ELR (cell line): ENCODE measurements around the gene FCRL2.

ENCODE experiments used
- DNase-seq: peaks from one replicate; pipeline ENCODE4 v3.0.0-alpha.2; 2015; ENCODE audit warnings: low read depth

The FCRL2 gene

GRCh38 chr1:157776971-157777391 lies at the start of gene FCRL2:
Gene FCRL2 (minus strand): TSS chr1:157777132. CDS start chr1:157777073, 59 bp downstream.
- no peak for DNase-seq

- no peak for DNase-seq
These were observed 43.4 kb upstream of the FCRL2 start for GRCh38 chr1:157820299-157820698.

- DNase-seq: no peak
These were observed 43.0 kb upstream of the FCRL2 start, which contains the start of gene FCRL1 for GRCh38 chr1:157819896-157820295. Gene FCRL1 (minus strand): TSS chr1:157820120. CDS start chr1:157820037, 83 bp downstream.

- no peak for DNase-seq
These were observed 42.3 kb upstream of the FCRL2 start for GRCh38 chr1:157819215-157819614.

GRCh38 chr1:157813269-157813668 lies 36.3 kb upstream of the FCRL2 start:
- no peak for DNase-seq

GRCh38 chr1:157806431-157807149 lies 29.7 kb upstream of the FCRL2 start:
- no peak for DNase-seq

GRCh38 chr1:157803851-157804250 lies 26.9 kb upstream of the FCRL2 start:
- DNase-seq: no peak

- no peak for DNase-seq
These were observed 23.1 kb upstream of the FCRL2 start for GRCh38 chr1:157799996-157800395.

- peak; percentile 13 for DNase-seq
These were observed 21.3 kb upstream of the FCRL2 start for GRCh38 chr1:157798211-157798610.

GRCh38 chr1:157785248-157785647 lies 8.3 kb upstream of the FCRL2 start:
- DNase-seq: no peak

GRCh38 chr1:157784801-157785200 lies 7.9 kb upstream of the FCRL2 start:
- no peak for DNase-seq

- no peak for DNase-seq
These were observed 6.0 kb upstream of the FCRL2 start for GRCh38 chr1:157782931-157783330.

- DNase-seq: no peak
These were observed 4.1 kb upstream of the FCRL2 start for GRCh38 chr1:157781048-157781447.

GRCh38 chr1:157775101-157775870 lies 1.6 kb downstream of the FCRL2 start:
- DNase-seq: no peak

GRCh38 chr1:157774412-157774811 lies 2.5 kb downstream of the FCRL2 start:
- no peak for DNase-seq

GRCh38 chr1:157773493-157774350 lies 3.2 kb downstream of the FCRL2 start:
- no peak for DNase-seq

- no peak for DNase-seq
These were observed 5.1 kb downstream of the FCRL2 start for GRCh38 chr1:157771661-157772425.

- peak; percentile 38 for DNase-seq
These were observed 6.4 kb downstream of the FCRL2 start for GRCh38 chr1:157770442-157771043.

- no peak for DNase-seq
These were observed 10.1 kb downstream of the FCRL2 start for GRCh38 chr1:157766792-157767191.

- DNase-seq: no peak
These were observed 18.9 kb downstream of the FCRL2 start for GRCh38 chr1:157758018-157758417.

GRCh38 chr1:157753611-157754010 lies 23.3 kb downstream of the FCRL2 start:
- DNase-seq: no peak
